ENCODE results near the gene CCDC180. TPM values are rescaled to one million over a fixed set of nuclear protein-coding genes. Genes with fewer than 3 reads are reported as not detected.

The CCDC180 gene
- total and polyA plus RNA-seq, 2 experiments from 2014 or later = 0.57 to 0.83 TPM

- Histone ChIP-seq H3K4me3 (no peak overlapping the region), H3K4me1 (ENCODE audit: insufficient read depth) (no peaks in the 10 kb centered on the region), H2AFZ (no peak overlapping the region), H3K27me3 (no peaks in the 10 kb centered on the region), H3K9me2 (replicated peaks; ENCODE audit: insufficient read depth) (no peaks in the 10 kb centered on the region), H3K9me3 (ENCODE audit: low read depth) (no peaks in the 10 kb centered on the region), H4K20me1 (ENCODE audit: insufficient read depth, poor library complexity, severe bottlenecking) (no peaks in the 10 kb centered on the region), H3K27ac (no peak overlapping the region), H3K36me3 (replicated peaks; ENCODE audit: insufficient read depth, low read depth) (no peaks in the 10 kb centered on the region), H3K4me2 (no peak overlapping the region), H3K79me2 (no peaks in the 10 kb centered on the region)
- no peak for DNase-seq (ENCODE audit: low spot score)
- TF ChIP-seq EZH2phosphoT487 (IDR thresholded peaks at IDR 0.05; ENCODE audit: low read depth, severe bottlenecking, unreplicated experiment) (no peak), CTCF (IDR thresholded peaks at IDR 0.05; ENCODE audit: poor library complexity) (no peak)
- WGBS (ENCODE audit: low lambda C conversion rate, missing lambda C conversion rate) = 92% methylated on average over 7 of the region's 7 CpGs
Observed at GRCh38 chr9:97305501-97306298, 1.8 kb upstream of the CCDC180 start.

- WGBS (ENCODE audit: low lambda C conversion rate, missing lambda C conversion rate) = 28% methylated on average over 17 of the region's 19 CpGs
- Histone ChIP-seq H3K79me2 (no peaks in the 10 kb centered on the region), H3K4me3 (no peak overlapping the region), H3K4me1 (ENCODE audit: insufficient read depth) (no peaks in the 10 kb centered on the region), H3K9me3 (ENCODE audit: low read depth) (no peaks in the 10 kb centered on the region), H4K20me1 (ENCODE audit: insufficient read depth, poor library complexity, severe bottlenecking) (no peaks in the 10 kb centered on the region), H2AFZ (no peak overlapping the region), H3K9me2 (replicated peaks; ENCODE audit: insufficient read depth) (no peaks in the 10 kb centered on the region), H3K27me3 (no peaks in the 10 kb centered on the region), H3K27ac (no peak overlapping the region), H3K4me2 (peak overlapping the region; percentile 54), H3K36me3 (replicated peaks; ENCODE audit: insufficient read depth, low read depth) (no peaks in the 10 kb centered on the region)
- peak; percentile 87 for DNase-seq (ENCODE audit: low spot score)
- TF ChIP-seq CTCF (IDR thresholded peaks at IDR 0.05; ENCODE audit: poor library complexity) = peak; percentile 23
- no peak for TF ChIP-seq EZH2 (IDR thresholded peaks at IDR 0.05; ENCODE audit: borderline replicate concordance)
Observed at GRCh38 chr9:97307091-97307490, 368 bp upstream of the CCDC180 start.

- Histone ChIP-seq H2AFZ (no peak overlapping the region), H3K4me1 (ENCODE audit: insufficient read depth) (no peaks in the 10 kb centered on the region), H3K27ac (no peak overlapping the region), H3K4me3 (no peak overlapping the region), H3K27me3 (no peaks in the 10 kb centered on the region), H3K9me3 (ENCODE audit: low read depth) (no peaks in the 10 kb centered on the region), H3K4me2 (no peak overlapping the region), H3K79me2 (no peaks in the 10 kb centered on the region), H3K36me3 (replicated peaks; ENCODE audit: insufficient read depth, low read depth) (no peaks in the 10 kb centered on the region), H3K9me2 (replicated peaks; ENCODE audit: insufficient read depth) (no peaks in the 10 kb centered on the region), H4K20me1 (ENCODE audit: insufficient read depth, poor library complexity, severe bottlenecking) (no peaks in the 10 kb centered on the region)
- TF ChIP-seq EZH2phosphoT487 (IDR thresholded peaks at IDR 0.05; ENCODE audit: low read depth, severe bottlenecking, unreplicated experiment) (no peak), EZH2 (IDR thresholded peaks at IDR 0.05; ENCODE audit: borderline replicate concordance) (no peak), CTCF (IDR thresholded peaks at IDR 0.05; ENCODE audit: poor library complexity) (no peak)
- WGBS (ENCODE audit: low lambda C conversion rate, missing lambda C conversion rate) = 92% methylated on average over 5 of the region's 5 CpGs
- no peak for DNase-seq (ENCODE audit: low spot score)
Observed at GRCh38 chr9:97309260-97309659, 1.8 kb downstream of the CCDC180 start.

Data from hepatocyte (in vitro differentiated cells).